Measurements from ENCODE around the gene TSSC4. TPM values are rescaled to one million over a fixed set of nuclear protein-coding genes. Genes with fewer than 3 reads are reported as not detected.

Gene TSSC4
- total RNA-seq, 2 donors from 2014 or later, result 35.6 to 59.0 TPM

- Histone ChIP-seq H3K36me3 (no peaks in the 10 kb centered on the region), H3K4me3 (no peak overlapping the region), H3K9me3 (no peaks in the 10 kb centered on the region), H3K9ac (ENCODE audit: low read depth in 2 of 2, low read length in 2 of 2) (no peak overlapping the region), H3K27me3 (no peaks in the 10 kb centered on the region), H3K27ac (no peak overlapping the region), H3K4me1 (peaks cover 7% of the 10 kb centered on the region)
- TF ChIP-seq CTCF (IDR thresholded peaks at IDR 0.05), result no peak
- intact Hi-C loops (cut with DNase I), result no loop called here
- DNase-seq, result no peak
Measured at GRCh38 chr11:2415601-2416380, 15.2 kb downstream of the TSSC4 start.

- no peak for DNase-seq
- intact Hi-C loops (cut with DNase I), result no loop called here
- H3K4me1 ChIP-seq, result peaks cover 7% of the 10 kb centered on the region
- no peaks in the 10 kb centered on the region for H3K9me3 ChIP-seq
- peaks cover 7% of the 10 kb centered on the region for H3K27me3 ChIP-seq
- no peak overlapping the region for H3K9ac ChIP-seq (ENCODE audit: low read depth in 2 of 2, low read length in 2 of 2)
- no peak for TF ChIP-seq CTCF (IDR thresholded peaks at IDR 0.05)
- H3K4me3 ChIP-seq, result no peak overlapping the region
- H3K36me3 ChIP-seq, result no peaks in the 10 kb centered on the region
- H3K27ac ChIP-seq, result no peak overlapping the region
Measured at GRCh38 chr11:2416765-2417164, 16.2 kb downstream of the TSSC4 start.

GRCh38 chr11:2417856-2418692 is 17.5 kb downstream of the TSSC4 start:
- DNase-seq, result no peak
- Histone ChIP-seq H3K36me3 (no peaks in the 10 kb centered on the region), H3K27ac (no peak overlapping the region), H3K4me1 (peaks cover 7% of the 10 kb centered on the region), H3K27me3 (peaks cover 7% of the 10 kb centered on the region), H3K4me3 (no peak overlapping the region), H3K9ac (ENCODE audit: low read depth in 2 of 2, low read length in 2 of 2) (no peak overlapping the region), H3K9me3 (no peaks in the 10 kb centered on the region)
- no peak for TF ChIP-seq CTCF (IDR thresholded peaks at IDR 0.05)
- intact Hi-C loops (cut with DNase I), result no loop called here

GRCh38 chr11:2418693-2419360 is 18.3 kb downstream of the TSSC4 start:
- TF ChIP-seq CTCF (IDR thresholded peaks at IDR 0.05), result no peak
- no peak overlapping the region for H3K9ac ChIP-seq (ENCODE audit: low read depth in 2 of 2, low read length in 2 of 2)
- H3K9me3 ChIP-seq, result no peaks in the 10 kb centered on the region
- intact Hi-C loops (cut with DNase I), result no loop called here
- H3K27me3 ChIP-seq, result peaks cover 7% of the 10 kb centered on the region
- no peak for DNase-seq
- H3K4me1 ChIP-seq, result peaks cover 7% of the 10 kb centered on the region
- H3K36me3 ChIP-seq, result no peaks in the 10 kb centered on the region
- no peak overlapping the region for H3K27ac ChIP-seq
- no peak overlapping the region for H3K4me3 ChIP-seq
